Epidermal melanocyte (primary cell): Measurements from ENCODE around the gene TPT1.
"Not testable (repeated sequence)": the region's sequence is repeated elsewhere in the genome, so short reads cannot be mapped to it uniquely, and the experiment has no call there.

Experiments
- DNase-seq: peaks from one replicate; pipeline ENCODE4 v3.0.0; 2011; ENCODE audit warnings: low spot score; ENCODE audit not compliant: insufficient read length

The TPT1 gene

GRCh38 chr13:45303866-45304265 lies 37.1 kb downstream of the TPT1 start:
- DNase-seq = no peak

DNA sequence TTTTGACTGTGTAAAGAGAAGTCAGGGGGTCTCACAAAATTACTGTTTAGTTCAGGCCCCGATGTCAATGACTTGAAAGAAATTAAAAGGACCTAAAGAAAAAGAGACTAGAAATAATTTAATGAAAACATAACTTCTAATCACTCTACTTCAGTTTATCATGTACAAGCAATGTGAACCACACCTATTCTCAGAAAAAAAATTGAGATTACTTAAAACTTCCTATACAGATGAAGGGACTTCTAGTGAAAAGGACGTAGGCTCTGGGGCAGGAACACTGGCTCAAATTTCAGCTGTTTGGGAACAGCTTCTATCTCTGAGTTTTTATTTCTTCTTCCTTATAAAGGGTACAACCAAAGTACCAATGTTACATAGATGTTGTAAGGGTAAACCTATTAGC lies 38.0 kb downstream of the TPT1 start:
- no peak for DNase-seq

DNA sequence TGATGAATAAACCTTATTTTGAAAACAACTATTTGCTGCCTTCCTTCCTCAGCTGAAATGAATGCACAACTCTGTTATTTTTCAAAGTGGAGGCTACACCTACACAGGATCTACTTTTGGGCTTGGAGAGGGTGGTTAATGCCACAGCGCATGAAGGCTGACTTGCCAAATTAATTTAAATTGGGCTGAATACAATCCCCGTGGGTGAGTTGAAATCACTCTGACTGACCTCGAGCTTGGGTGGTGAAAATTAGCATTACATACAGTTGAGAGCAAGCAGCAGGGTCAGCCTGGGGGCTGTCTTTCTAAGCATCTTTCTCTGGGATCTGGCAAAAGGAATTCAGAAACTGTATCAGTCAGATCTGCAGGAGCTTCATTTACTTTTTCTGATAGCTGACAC lies 38.5 kb downstream of the TPT1 start:
- no peak for DNase-seq

GRCh38 chr13:45301263-45301662 lies 39.7 kb downstream of the TPT1 start:
- DNase-seq = no peak

GRCh38 chr13:45300190-45300985 lies 40.6 kb downstream of the TPT1 start:
- DNase-seq = no peak

GRCh38 chr13:45299194-45299593 lies 41.8 kb downstream of the TPT1 start:
- DNase-seq = no peak

- not testable (repeated sequence) for DNase-seq
Measured at GRCh38 chr13:45298550-45298949, 42.4 kb downstream of the TPT1 start.

DNA sequence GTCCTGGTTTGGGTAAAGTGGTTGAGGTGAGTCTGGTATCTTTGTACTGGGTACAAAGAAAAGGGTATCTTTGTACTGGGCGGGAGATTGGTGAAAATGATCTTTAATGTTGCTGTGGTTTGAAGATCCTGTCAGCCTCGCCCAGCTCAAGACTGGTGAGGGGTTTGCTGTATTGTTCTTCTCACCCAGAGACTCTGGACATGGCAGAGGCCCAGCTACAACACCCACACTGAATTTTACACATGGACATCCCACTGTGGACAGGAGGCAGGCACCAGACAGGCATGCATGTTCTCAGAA lies 42.8 kb downstream of the TPT1 start:
- no peak for DNase-seq

DNA sequence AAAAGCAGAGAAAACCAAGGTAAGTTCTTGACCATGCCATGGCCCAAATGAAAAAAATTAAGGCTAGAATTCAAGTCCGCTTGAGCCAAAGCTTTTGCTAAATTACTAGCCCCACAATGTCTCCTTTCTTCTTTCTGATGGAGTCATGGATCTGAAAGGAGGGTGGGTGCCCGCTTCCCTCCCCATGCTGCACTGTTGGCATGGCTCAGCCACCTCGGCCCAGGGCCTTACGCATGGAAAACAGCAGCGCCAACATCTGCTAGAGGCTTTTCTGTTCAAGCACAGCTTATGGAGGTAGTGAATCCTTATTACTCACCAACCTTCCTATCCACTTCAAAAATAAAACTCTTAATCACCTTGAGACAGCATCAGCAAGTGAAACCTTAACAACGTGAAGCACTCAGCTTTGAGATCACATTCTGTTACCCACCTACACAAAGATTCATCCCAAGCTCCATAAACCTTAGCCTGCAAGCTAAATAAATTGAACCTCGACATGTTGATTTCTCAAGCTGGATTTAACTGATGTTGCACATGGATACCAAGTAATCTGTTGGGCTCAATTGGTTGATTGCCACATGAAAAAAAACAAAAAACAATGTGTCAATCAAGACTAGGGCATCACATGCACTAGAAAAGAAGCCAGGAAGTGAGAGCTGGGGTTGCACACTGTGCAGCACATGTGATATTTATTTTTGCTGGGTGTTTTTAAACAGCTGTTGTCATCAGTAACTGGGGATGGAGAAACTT lies 43.4 kb downstream of the TPT1 start:
- DNase-seq = no peak

DNA sequence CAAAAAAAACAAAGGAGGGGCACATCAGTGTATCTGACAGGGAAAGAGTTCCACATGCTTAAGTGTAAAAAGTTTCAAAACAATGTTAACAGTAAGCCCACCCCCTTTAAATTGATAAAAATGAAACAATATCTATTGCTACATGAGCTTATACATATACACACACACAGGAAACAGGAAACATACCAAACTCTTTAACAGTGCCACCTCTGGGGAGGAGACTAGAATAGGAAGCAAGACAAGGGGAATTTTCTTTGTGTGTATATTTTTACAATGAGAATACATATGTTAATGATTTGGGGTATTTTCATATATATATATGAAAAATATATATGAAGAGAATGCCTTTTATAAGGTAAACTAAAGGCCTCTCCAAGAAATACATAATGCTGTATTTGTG lies 44.7 kb downstream of the TPT1 start:
- DNase-seq = no peak

DNA sequence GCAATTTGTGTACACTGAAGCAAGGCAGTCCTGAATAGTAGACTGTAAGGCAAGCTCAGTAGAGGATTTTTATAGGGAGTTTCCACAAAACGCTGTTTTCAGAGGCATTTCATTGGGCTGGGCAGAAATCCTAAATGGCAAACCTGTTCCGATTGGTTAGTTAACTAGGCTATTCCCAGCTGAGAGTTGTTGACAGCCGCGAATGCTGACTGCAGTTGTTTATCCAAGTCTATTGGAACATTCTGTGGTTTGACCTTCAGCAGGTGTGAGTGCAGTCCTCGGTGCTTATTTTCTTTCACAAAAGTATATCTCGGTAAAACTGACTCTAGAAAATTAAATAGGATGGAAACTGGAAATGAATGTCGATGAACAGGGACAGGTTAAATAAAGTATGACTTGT lies 45.4 kb downstream of the TPT1 start:
- no peak for DNase-seq

- no peak for DNase-seq
Measured at GRCh38 chr13:45292176-45292575, 48.8 kb downstream of the TPT1 start.

DNA sequence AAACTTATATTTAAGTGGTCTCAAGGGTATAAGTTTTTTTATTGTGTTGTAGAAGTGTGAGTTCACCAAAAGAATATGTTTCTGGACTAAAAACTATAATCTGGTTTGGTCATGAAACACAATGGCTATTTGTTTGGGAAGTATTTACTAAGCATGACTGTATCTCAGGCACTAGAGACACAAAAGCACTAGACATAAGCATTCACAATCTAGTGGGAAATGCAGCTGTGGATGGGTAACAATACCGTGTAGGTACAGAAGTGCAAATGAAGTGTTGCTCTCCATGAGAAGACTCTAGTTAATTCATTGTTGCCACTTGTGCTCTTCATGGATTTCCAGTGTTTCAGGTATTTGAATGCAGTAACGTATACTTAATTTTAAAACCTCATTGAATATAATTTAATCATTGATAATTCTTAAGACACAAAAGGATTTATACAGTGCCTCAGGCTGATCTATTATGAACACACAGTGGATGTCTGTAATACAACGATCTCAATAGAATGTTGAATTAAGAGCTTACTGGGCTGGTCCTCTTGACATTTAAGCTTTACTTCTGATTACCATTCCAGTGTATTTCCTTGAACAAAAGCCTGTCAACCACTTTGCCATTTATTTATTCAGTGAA lies 50.9 kb downstream of the TPT1 start:
- no peak for DNase-seq
